HS-5 (cell line): ENCODE data around the gene ROBO1.
"Not testable (repeated sequence)": the region's sequence is repeated elsewhere in the genome, so short reads cannot be mapped to it uniquely, and the experiment has no call there.

ENCODE experiments used
- DNase-seq: peaks from one replicate; pipeline ENCODE4 v3.0.0-alpha.2; 2012; ENCODE audit warnings: low read depth

ROBO1 gene

GRCh38 chr3:78911394-78911793 is 856.4 kb downstream of the ROBO1 start:
- DNase-seq, result no peak

- DNase-seq, result no peak
These were observed 859.6 kb downstream of the ROBO1 start for GRCh38 chr3:78908236-78908635.

GRCh38 chr3:78907367-78907766 is 860.4 kb downstream of the ROBO1 start:
- DNase-seq, result no peak

- no peak for DNase-seq
These were observed 860.9 kb downstream of the ROBO1 start for GRCh38 chr3:78906930-78907329.

GRCh38 chr3:78906245-78906644 is 861.6 kb downstream of the ROBO1 start:
- DNase-seq, result no peak

GRCh38 chr3:78905700-78906099 is 862.1 kb downstream of the ROBO1 start:
- DNase-seq, result no peak

GRCh38 chr3:78901544-78901943 is 866.3 kb downstream of the ROBO1 start:
- no peak for DNase-seq

GRCh38 chr3:78900880-78901279 is 866.9 kb downstream of the ROBO1 start:
- no peak for DNase-seq

- DNase-seq, result no peak
These were observed 867.4 kb downstream of the ROBO1 start for GRCh38 chr3:78900426-78900825.

GRCh38 chr3:78895528-78895927 is 872.3 kb downstream of the ROBO1 start:
- no peak for DNase-seq

GRCh38 chr3:78894787-78895186 is 873.0 kb downstream of the ROBO1 start:
- no peak for DNase-seq

GRCh38 chr3:78893161-78893560 is 874.6 kb downstream of the ROBO1 start:
- no peak for DNase-seq

GRCh38 chr3:78889348-78889747 is 878.5 kb downstream of the ROBO1 start:
- DNase-seq, result no peak

GRCh38 chr3:78888635-78889034 is 879.2 kb downstream of the ROBO1 start:
- DNase-seq, result no peak

- no peak for DNase-seq
These were observed 880.2 kb downstream of the ROBO1 start for GRCh38 chr3:78887547-78888011.

GRCh38 chr3:78887029-78887428 is 880.8 kb downstream of the ROBO1 start:
- peak; percentile 24 for DNase-seq

GRCh38 chr3:78884567-78884966 is 883.2 kb downstream of the ROBO1 start:
- not testable (repeated sequence) for DNase-seq

- no peak for DNase-seq
These were observed 885.5 kb downstream of the ROBO1 start for GRCh38 chr3:78882251-78882650.

- DNase-seq, result no peak
These were observed 886.3 kb downstream of the ROBO1 start for GRCh38 chr3:78881501-78881900.

- DNase-seq, result no peak
These were observed 887.0 kb downstream of the ROBO1 start for GRCh38 chr3:78880603-78881461.

- DNase-seq, result no peak
These were observed 888.4 kb downstream of the ROBO1 start for GRCh38 chr3:78879295-78879860.

- DNase-seq, result no peak
These were observed 889.0 kb downstream of the ROBO1 start for GRCh38 chr3:78878789-78879188.

- peak; percentile 25 for DNase-seq
These were observed 889.8 kb downstream of the ROBO1 start for GRCh38 chr3:78878011-78878410.

- DNase-seq, result no peak
These were observed 891.9 kb downstream of the ROBO1 start for GRCh38 chr3:78875851-78876250.
